Measurements from ENCODE around the gene DVL2.

Gene DVL2

DNA sequence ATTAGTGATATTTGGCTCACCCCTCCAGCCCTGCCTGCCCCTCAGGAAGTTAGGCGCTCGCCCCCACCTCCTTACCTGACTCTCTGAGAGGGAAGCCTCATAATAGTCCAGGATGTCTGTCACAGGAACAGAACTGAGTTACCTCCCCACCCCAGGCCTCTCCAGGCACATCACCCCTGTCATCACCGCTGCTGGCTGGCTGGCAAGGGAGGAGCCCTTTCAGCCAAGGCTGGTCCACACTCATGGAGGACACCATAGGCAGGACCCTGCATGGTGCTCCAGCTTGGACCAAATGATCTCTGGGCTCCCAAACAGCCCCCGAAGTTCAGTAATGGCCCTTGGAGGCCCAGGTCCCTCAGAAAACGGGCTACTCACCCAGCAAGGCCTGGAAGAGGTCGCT lies 16.2 kb downstream of the DVL2 start:
- no peak for DNase-seq

DNA sequence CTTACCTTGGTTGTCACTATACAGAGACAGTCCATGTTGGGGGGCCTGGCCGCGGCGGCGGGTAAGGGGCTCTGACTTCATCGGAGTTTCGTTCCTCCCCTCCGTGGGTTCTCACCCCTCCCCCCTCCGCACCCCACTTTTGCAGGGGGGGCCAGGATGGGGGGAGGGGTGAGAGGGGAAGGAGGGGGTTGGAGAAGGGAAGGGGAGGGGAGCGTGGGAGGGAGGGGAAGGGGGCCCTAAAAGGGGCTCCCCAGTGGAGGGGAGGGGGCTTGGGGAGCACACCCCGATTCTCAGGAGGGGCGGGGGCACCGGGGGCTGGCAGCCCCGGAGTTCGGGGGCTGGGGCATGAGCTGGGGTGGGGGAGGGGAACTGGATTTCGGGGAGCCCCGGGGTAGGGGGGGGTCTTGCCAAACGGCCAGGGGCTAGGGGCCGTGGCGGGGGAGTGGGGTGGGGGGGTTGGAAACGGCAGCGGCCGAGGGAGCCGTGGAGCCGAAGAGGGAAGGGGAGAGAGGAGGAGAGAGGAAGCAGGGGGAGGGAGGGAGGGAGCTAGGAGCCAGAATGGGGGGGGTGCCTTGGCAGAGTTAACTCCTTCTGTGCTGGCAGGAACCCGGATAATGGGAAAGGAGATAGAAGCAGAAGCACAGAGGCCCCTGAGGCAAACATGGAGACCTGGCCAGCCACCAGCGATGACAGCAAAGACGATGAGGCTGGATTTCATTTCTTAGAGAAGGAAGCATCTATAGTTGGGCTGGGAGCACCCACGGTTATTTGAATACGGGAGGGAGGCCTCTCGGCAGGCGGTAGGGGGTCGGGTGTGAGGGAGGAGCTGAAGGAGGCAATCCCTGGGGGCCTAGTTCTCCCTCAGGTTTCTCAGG lies 17.0 kb downstream of the DVL2 start:
- peak in 1 of 2 experiments; percentile 53 for DNase-seq

DNA sequence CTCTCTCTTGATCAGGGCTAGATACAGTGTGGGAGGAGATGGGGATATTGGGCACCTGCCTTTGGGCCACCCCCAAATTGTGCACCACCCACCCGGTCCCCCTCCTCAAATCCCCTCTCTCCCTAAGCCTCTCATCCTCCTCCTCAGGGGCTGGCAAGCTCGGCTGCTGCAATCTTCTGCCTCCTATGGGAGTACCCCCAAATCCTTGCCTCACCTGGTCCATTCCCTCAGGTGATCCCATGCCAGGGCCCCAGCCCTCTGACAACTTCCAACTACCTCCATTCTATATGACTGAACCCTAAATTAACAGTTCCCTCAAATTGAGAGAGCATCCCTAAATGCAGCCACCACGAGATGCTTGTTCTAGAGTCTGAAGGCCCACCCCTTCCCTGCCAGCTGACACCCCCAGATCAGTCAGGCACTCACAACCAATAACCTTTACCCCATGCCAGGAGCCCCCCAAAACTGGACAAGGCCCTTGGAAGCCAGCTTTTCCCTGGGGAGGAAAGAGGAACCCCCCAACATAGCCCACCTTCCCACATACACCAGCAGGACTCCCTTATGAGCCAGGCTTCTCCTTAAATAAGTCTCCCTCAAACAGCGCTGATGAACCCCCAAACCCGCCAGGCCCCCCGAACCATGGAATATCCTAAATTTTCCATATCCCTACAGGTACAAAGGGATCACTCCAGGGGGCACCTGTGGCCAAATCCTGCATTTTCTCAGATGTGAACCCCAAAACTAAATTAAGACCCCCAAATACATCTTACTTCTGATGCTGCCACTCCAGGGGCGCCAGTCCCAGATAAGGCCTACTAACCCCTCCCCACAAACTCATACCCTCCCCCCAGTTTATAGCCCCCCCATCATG lies 17.8 kb downstream of the DVL2 start:
- no peak for DNase-seq

DNA sequence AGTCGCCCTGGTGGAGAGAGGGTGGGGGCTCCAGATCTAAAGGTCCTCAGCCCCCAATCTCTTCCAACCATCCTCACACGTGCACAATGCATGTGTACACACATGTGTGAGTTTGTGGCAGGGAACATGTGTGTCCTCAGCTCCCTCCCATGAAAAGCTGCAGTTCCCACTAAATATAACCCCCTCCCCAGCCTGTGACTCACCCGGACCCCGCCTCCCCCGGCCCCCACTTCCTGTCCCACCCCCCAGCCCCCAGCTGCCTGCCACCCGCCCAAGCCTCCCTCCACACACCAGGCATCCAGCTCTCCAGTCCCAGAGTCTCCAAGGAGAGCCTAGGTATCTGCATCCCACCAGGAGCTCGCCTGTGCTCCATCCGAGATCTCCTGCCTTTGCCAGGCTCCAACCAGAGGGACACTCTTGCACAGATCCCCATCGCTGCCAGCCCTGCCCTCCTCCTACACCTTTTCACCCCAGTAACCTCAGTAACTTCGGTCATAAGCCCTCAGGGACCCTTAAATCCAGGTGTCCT lies 18.6 kb downstream of the DVL2 start:
- DNase-seq: peak in 1 of 2 experiments; percentile 18

DNA sequence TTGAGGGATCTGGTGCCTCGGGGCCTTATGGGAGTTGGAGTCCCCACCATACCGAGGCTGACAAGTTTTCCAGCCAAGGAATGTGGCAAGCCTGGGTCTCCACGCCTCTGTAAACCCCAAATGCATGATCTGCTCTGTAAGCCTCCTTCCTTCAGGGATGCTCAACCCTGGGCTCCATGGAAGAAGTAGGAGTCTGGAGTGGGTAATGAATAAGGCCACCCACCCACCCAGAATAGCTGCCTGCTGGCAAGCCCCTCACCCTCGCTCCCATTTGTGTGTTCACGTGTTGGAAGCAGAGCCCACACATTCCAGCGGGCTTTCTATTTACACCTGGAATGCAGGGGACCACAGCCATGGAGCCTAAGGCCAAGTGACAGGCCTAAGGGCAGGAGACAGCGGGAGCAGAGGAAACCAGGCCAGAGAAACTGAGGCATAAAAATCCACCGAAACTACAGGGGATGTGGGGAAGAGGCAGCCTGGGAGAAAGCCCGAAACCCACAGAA lies 19.1 kb downstream of the DVL2 start:
- DNase-seq: no peak

DNA sequence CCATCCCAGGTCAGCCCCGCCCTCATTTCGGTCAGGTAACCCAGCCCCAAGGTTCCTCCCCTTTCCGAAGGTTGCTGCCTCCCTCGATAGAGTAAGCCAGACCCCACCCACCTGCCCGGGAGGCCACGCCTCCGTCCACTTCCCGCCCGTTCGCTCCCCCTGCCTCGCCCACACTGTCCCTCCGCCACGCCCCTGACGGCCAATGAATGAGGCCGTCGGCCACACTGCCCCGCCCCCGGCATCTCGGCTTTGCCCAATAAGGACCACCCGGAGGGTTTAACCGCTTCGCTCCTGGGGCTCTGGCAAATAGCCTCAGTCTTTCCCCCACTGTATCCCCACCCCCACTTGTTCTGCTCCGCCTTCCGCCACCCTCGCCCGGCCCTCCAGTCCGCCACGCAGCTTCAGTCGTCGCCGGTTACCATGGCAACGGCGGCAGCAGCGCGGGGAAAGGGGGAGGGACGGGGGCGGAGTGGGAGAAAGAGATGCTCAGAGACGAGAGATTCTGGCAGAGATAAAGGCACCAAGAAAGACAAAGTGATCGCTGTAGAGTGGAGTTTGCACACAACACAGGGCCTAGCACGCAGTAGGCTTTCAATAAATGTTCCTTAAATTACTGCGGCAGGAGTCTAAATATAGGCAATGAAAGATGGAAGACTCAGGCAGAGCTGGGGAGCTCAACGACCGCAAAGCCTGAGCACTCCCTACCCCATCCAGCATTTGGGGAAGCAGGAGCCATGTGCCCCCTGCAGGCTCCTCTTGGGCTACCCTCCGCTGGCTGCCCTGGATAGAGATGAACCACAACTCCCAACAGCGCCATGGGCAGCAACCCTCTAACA lies 19.8 kb downstream of the DVL2 start:
- peak; percentile 98 to 99 for DNase-seq

DNA sequence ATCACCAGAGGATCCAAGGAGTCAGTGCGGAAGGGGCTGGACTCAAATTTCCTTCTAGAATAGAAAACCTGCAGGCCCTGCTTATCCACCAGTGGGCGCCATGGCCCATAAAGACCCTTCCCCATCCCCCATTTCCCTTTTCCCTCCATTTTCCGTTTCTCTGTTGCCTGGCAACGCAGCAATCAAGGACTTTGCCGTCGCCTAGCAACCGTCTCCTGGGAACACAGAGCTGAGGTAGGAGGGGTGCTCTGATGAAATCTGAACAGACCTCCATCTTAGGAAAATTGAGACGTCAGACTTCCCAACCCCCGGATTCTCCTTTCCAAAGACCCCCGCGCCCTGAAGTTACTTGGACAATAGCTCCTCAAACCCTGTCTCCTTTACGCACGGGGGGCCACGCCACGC lies 20.4 kb downstream of the DVL2 start:
- peak; percentile 93 to 94 for DNase-seq

DNA sequence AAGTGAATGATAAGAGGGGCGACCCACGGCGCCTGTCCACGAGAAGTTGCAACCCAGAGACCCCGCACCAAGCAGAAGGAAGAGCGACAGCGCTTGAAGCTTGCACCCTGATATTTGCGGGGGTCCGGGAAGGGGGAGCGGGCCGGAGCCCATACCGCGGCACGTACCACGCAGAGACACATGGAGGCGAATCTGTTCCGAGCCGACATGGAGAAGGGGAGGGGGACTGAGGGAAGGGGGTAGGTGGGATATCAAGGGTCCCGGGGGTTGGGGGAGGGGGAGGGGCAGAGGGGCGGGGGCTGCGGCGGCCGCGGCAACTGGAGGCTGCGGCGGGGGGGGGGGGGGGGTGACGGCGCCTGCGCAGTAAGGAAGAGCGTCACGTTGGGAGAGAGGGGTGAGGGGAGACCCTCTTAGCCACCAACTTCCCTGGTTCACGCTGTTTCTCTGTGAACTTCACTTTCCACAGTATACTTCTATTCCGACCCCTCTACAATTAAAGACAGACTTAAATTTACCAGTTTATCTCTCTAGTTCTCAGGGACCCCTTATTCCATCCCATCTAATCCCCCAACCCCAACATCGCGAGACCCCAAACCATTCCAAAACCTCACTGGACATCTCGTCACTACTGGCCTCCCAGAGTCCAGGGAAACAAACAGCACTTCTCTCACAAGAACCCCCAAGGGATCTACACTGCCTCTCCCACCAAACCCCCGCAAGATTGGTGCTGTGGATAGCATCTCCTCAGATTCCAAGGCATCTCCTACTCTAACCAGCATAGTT lies 22.6 kb downstream of the DVL2 start:
- DNase-seq: no peak

DNA sequence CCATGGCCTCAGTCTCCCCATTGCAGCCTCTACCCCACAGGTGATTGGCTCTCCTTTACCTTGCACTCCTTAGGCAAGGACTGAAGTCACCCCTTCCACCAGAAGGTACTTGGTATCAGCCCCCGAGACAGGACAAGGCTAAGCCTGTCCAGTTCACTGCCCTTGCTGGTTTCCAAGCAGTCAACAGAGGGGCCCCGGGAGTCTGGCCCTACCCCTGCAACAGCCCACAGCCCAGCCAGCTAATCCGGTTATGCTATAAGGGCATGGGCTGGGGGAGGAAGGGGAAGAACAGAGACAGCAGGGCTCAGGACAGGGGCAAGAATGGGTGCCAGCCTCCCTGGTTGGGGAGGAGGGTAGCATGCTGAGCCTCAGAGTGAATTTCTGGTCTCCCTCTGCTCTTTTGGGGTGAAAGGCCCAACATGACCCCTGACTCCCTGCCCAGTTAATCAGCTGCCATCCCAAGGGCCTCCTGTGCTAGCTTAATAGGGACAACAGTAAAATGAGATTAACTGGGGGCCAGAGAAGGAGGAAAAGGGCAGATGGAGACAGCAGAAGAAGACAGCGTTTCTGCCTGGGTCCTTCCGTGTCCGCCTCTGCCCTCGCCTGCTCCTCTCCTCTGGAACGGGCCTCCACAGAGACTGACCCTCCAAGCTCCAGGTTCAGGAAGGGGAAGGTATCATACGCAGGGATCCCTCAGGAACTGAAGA lies 25.4 kb downstream of the DVL2 start:
- no peak for DNase-seq

DNA sequence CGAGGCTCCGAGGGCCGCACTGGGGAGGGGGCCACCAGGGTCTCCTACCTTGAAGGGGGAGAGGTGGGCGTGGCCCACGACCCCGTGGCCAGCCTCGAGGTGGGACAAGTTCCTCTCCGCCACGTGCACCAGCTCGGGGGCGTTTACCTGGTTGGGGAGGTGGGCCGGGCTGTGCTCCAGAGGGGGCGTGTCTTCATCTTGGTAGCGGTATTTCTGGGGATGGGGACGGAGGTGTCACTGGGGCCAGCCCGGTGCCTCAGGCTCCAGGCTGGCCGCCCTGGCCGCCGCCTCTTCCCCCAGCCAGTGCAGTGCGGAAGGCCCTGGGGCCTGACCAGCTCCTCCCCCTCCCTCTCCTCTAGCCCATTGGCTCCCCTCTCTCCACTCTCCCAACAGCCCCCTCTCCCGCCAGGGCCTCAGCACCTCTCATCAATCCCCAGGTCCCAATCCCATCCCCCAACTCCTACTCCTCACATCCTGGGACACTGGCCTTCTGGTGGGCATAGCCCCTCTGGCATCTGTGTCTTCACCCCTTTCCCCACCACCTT lies 26.2 kb downstream of the DVL2 start:
- DNase-seq: no peak

DNA sequence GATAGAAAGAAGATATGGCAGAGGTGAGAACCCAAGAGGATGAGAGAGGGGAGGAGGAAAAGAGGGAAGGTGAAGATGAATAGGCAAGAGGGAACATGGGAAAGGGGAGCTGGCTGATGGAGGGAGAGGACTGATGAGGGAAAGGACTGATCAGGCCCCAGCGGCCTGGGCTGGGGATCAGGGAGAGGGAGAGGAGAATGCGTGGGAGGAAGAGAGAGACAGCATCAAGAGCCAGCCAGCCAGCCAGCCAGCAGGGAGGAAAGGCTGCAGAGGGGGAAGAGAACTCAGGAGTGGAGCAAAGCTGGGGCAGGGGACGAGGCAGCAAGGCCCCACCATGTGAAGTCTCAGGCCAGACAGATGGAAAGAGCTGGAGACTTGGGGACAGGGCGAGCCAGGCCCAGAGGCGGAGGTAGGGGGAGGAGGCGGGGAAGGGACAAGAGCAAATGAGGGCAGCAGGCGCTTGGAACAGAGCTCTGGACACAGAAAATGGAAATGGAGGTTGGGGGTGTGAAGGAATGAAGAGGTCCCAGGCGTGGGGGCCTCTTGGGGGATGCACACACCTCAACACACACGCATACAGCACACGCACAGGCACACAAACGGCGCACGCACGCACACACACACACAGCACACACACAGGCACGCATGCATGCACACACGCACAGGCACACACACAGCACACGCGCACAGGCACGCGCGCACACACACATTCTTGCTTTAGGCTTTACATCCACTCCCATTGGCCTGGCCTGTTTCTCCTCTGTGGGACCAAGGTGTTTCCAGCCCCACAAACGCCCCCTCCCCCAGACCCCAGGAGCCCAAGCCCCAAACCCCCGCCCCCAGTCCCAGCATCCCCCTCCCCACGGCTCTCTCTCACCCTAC lies 27.0 kb downstream of the DVL2 start:
- DNase-seq: no peak

DNA sequence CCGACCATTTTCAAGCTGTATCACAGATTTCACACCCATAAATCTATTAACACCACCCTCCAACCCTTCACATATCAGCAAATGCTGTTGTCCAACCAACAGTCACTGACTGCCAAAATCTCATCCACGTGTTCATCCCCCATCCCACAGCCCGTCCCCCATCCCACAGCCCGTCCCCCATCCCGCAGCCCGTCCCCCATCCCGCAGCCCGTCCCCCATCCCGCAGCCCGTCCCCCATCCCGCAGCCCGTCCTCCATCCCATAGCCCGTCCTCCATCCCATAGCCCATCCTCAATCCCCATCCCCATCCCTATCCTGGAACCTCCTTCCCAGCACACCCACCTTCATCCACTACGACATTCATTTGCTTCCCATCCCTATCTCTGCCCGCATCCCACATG lies 28.8 kb downstream of the DVL2 start:
- DNase-seq: no peak

DNA sequence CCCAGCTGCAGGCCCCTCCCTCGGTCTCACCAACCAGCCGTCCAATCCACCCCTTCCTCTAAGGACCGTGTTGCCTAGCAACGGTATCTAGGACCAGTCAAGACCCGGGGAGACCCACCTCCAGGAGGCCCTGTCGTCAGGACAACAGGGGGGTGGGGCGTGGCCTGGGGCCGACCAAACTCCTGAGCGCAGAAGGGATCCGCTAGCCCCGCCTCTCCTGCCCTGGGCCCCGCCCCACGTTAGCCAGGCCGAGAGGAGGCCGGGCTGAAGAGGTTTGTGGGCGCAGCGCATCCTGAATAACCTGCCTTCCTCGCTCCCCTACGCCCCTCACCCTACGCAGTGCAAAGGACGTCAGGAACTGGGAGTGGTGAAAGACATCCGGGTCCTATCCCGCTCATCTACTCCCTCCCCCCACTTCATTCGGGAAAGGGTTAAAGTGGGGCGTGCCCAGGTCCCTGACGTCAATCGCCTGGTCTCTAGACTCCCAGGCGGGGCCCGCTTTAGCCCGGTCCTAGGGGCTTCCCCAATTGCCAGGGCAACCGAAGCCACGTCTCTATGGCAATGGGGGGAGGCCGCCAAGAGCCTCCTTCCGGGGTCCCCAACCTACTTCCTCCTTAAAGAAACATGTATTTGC lies 29.4 kb downstream of the DVL2 start:
- DNase-seq: no peak

DNA sequence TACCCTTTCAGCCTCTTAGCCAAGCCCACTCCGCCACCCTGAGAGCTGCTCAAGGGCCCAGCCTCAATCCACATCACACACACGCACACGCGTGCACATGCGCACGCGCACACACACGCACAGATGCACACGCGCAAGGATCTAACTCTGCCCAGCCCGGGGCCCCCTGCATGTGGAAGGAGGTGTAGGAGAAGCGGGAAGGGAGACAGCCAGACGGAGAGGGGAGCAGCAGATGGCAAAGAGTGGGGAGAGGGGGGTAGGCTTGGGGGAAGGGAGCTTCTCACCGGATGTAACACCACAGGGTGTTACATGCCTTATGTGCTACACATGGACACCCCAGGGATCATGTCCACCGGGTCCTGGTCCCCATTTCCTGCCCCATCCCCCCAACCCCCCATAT lies 30.0 kb downstream of the DVL2 start:
- DNase-seq: no peak

DNA sequence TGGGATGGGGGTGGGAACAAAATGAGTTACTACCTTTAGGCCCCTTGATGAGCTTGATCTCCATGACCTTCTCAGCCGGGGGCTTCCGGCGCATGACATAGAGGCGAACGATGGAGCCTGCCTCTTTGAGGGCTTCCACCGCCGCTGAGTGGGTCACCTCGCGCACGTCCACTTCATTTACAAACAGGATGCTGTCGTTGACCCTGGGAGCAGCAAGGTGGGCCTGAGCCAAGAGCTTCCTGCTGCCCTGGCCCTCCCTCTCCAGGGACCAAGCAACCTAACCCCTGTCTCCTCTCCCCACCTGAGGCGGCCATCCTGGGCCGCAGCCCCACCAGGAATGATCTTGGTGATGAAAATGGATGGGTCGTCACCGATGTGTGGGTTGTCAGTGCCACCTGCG lies 30.9 kb downstream of the DVL2 start:
- no peak for DNase-seq

DNA sequence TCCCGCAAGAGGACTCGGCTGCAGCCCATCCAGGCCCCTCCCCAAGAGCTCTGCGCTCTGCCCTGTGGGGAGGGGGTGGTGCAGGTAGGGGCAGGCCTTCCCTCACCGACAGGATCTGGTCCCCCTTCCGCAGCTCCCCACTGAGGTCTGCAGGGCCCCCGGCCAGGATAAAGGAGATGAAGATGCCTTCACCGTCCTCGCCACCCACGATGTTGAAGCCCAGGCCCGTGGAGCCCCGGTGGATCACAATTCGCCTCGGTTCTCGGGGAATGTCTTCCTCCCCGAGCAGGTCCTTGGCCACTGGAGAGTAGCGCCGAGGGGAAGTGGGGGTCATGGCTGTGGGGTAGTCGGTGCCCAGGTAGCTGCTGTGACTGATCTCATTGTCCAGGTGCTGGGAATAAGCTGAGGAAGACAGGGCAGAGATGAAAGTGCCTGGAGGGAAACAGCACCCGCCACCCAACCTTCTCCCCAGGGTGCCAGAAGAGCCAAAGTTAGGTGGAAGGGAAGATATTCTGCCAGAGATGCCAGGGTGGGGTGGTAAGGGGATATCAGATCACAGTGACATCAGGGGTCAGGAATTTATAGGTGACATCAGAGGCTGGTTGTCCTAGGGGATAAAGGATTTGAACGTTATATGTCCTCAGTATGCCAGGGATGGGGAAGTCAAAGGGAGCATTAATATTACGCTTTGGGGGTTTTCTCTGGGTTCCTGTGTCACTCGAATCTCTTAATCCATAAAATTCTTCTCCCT lies 37.5 kb downstream of the DVL2 start:
- no peak for DNase-seq

DNA sequence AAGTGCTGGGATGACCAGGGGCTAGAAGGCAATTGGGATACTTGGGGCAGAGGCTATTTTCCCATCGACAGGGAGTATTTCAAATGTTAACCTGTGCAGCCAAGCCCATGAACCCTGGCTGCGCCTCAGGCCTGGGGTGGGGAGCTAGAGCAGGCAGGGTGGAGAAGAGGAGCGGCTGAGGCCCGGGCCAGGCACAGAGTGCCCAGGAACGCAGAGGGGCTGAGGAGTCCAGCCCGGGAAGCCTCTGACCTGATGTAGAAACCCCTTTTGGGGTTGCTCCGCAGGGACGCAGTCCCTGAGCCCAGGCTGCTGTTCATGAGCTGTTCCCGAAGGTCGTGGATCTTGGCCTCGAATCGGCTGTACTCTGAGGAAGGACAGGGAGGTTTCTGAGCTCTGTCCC lies 38.3 kb downstream of the DVL2 start:
- no peak for DNase-seq

DNA sequence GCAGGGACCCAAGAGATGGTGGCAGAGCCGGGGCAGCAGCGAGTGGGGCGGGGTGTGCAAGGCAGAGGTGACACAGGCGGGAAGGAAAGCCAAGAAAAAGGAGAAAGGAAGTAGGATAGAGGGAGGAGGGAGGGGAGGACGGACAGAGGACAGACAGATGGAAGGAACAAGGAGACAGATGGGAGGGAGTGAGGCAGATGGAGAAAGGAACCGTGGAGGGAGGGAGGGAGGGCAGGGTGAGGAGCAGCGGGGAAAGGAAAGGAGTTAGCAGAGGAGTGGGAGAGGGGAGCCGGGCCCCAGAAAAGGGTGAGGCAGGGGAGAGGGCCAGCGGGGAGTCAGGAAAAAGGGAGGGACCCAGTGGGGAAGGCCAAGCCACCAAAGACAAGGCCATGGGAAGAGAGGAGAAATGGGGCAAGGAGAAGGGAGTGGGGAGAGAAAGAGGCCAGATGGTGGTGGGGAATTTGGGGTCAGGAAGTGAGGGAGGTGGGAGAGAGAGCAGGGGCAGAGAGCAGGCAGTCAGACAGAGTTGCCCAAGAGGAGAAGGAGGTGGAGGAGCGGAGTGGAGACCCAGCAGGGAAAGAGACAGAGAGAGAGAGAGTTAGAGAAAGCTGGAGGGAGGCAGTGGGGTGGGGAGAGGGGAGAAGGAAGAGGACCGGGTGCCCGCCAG lies 41.9 kb downstream of the DVL2 start:
- peak in 1 of 2 experiments; percentile 9 for DNase-seq
